Measurements from ENCODE around the gene DNAJA2. TPM values are rescaled to one million over a fixed set of nuclear protein-coding genes. Genes with fewer than 3 reads are reported as not detected.

Gene DNAJA2
- polyA plus RNA-seq, 1 experiment, result 8.3 TPM

GRCh38 chr16:46997844-46998243 is 24.4 kb upstream of the DNAJA2 start:
- Histone ChIP-seq H3K36me3 (ENCODE audit: control insufficient read depth, insufficient read depth, low read length) (no peaks in the 10 kb centered on the region), H3K27me3 (ENCODE audit: control insufficient read depth, insufficient read depth, low read length) (no peaks in the 10 kb centered on the region), H3K4me3 (ENCODE audit: low read depth, low read length) (no peak overlapping the region)
- POLR2A ChIA-PET, result no interaction called here
- TF ChIP-seq, protein P1, sequence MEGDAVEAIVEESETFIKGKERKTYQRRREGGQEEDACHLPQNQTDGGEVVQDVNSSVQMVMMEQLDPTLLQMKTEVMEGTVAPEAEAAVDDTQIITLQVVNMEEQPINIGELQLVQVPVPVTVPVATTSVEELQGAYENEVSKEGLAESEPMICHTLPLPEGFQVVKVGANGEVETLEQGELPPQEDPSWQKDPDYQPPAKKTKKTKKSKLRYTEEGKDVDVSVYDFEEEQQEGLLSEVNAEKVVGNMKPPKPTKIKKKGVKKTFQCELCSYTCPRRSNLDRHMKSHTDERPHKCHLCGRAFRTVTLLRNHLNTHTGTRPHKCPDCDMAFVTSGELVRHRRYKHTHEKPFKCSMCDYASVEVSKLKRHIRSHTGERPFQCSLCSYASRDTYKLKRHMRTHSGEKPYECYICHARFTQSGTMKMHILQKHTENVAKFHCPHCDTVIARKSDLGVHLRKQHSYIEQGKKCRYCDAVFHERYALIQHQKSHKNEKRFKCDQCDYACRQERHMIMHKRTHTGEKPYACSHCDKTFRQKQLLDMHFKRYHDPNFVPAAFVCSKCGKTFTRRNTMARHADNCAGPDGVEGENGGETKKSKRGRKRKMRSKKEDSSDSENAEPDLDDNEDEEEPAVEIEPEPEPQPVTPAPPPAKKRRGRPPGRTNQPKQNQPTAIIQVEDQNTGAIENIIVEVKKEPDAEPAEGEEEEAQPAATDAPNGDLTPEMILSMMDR (IDR thresholded peaks at IDR 0.05; ENCODE audit: insufficient read depth, low read depth, low read length), result no peak
- CTCF ChIA-PET, result no interaction called here
- DNase-seq (ENCODE audit: low read depth), result no peak

DNA sequence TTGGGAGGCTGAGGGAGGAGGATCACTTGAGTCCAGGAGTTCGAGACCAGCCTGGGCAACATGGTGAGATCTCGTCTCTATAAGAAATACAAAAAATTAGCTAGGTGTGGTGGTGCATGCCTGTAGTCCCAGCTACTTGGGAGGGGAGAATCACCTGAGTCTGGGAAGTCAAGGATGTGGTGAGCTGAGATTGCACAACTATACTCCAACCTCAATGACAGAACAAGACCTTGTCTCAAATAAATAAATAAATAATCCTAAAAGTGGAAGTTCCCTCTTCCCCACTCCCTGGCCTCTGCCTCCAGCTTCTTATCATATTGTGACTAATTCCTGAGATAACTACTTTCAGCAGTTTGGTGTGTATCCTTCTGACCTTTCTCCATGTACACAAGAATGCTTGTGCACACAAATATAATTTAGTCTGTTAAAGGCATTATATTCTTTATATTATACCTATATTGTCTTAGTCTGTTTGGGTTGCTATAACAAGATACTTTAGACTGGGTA is 23.5 kb upstream of the DNAJA2 start:
- no peak for DNase-seq (ENCODE audit: low read depth)
- CTCF ChIA-PET, result no interaction called here
- Histone ChIP-seq H3K36me3 (ENCODE audit: control insufficient read depth, insufficient read depth, low read length) (no peaks in the 10 kb centered on the region), H3K27me3 (ENCODE audit: control insufficient read depth, insufficient read depth, low read length) (no peaks in the 10 kb centered on the region), H3K4me3 (ENCODE audit: low read depth, low read length) (no peak overlapping the region)
- TF ChIP-seq, protein P1 (IDR thresholded peaks at IDR 0.05; ENCODE audit: insufficient read depth, low read depth, low read length), result no peak
- POLR2A ChIA-PET, result no interaction called here

GRCh38 chr16:46996391-46996790 is 22.9 kb upstream of the DNAJA2 start:
- Histone ChIP-seq H3K36me3 (ENCODE audit: control insufficient read depth, insufficient read depth, low read length) (no peaks in the 10 kb centered on the region), H3K27me3 (ENCODE audit: control insufficient read depth, insufficient read depth, low read length) (no peaks in the 10 kb centered on the region), H3K4me3 (ENCODE audit: low read depth, low read length) (no peak overlapping the region)
- ChIA-PET POLR2A (no interaction called here), CTCF (no interaction called here)
- DNase-seq (ENCODE audit: low read depth), result no peak
- TF ChIP-seq, protein P1 (IDR thresholded peaks at IDR 0.05; ENCODE audit: insufficient read depth, low read depth, low read length), result no peak

- H3K27me3 ChIP-seq (ENCODE audit: control insufficient read depth, insufficient read depth, low read length), result no peaks in the 10 kb centered on the region
- TF ChIP-seq, protein P1 (IDR thresholded peaks at IDR 0.05; ENCODE audit: insufficient read depth, low read depth, low read length), result no peak
- CTCF ChIA-PET, result interaction anchor here (1.6 kb wide), 1 partner anchor 46 kb away, joined by 4 read pairs; no protein-coding TSS in a partner anchor
- no peak for DNase-seq (ENCODE audit: low read depth)
- no peaks in the 10 kb centered on the region for H3K36me3 ChIP-seq (ENCODE audit: control insufficient read depth, insufficient read depth, low read length)
- no peak overlapping the region for H3K4me3 ChIP-seq (ENCODE audit: low read depth, low read length)
- POLR2A ChIA-PET, result no interaction called here
These were observed 18.5 kb upstream of the DNAJA2 start for GRCh38 chr16:46991729-46992704.

GRCh38 chr16:46986896-46987295 is 13.4 kb upstream of the DNAJA2 start:
- DNase-seq (ENCODE audit: low read depth), result no peak
- no peaks in the 10 kb centered on the region for H3K36me3 ChIP-seq (ENCODE audit: control insufficient read depth, insufficient read depth, low read length)
- H3K27me3 ChIP-seq (ENCODE audit: control insufficient read depth, insufficient read depth, low read length), result peaks cover 2% of the 10 kb centered on the region; the same call in 1 of the 2 replicates
- H3K4me3 ChIP-seq (ENCODE audit: low read depth, low read length), result no peak overlapping the region
- TF ChIP-seq, protein P1 (IDR thresholded peaks at IDR 0.05; ENCODE audit: insufficient read depth, low read depth, low read length), result no peak
- ChIA-PET POLR2A (no interaction called here), CTCF (interaction anchor here (1.4 kb wide), 1 partner anchor 51 kb away, joined by 3 read pairs; no protein-coding TSS in a partner anchor)
